Activated CD4-positive, alpha-beta T cell treated with anti-CD3 and anti-CD28 coated beads for 36 hours (primary cell): Measurements from ENCODE around the gene FSTL4. TPM values are rescaled to one million over a fixed set of nuclear protein-coding genes. Genes with fewer than 3 reads are reported as not detected.

Source experiments
- ATAC-seq: fragments of 200-7000 bp; cut with Tn5 transposase; one replicate; pipeline ENCODE4 v1.10.0; 2021; ENCODE audit warnings: mild to moderate bottlenecking, moderate library complexity
- CTCF ChIA-PET: fragments of 350-600 bp; sonication (Branson Sonifier 250); formaldehyde crosslinking; loops from one replicate; lab custom pipeline; 2021; ENCODE audit warnings: antibody characterized with exemption; lab: Charles Lee
- POLR2A ChIA-PET: fragments of 350-600 bp; sonication (Branson Sonifier 250); formaldehyde crosslinking; loops from one replicate; lab custom pipeline; 2021; ENCODE audit warnings: antibody characterized with exemption, inconsistent platforms; lab: Charles Lee
- DNase-seq: peaks from one replicate; pipeline ENCODE4 v3.0.0-alpha.2; 2020
- H3K27ac Mint-ChIP-seq: one replicate; pipeline ENCODE4 v1.8.0; 2021; ENCODE audit warnings: mixed read lengths
- H3K27me3 Mint-ChIP-seq: one replicate; pipeline ENCODE4 v1.8.0; 2021; ENCODE audit warnings: mixed read lengths
- H3K36me3 Mint-ChIP-seq: one replicate; pipeline ENCODE4 v1.8.0; 2021; ENCODE audit warnings: low read depth, mixed read lengths
- H3K4me1 Mint-ChIP-seq: one replicate; pipeline ENCODE4 v1.8.0; 2021; ENCODE audit warnings: mixed read lengths
- H3K4me3 Mint-ChIP-seq: one replicate; pipeline ENCODE4 v1.8.0; 2021; ENCODE audit warnings: mild to moderate bottlenecking, moderate library complexity, mixed read lengths
- H3K9me3 Mint-ChIP-seq: one replicate; pipeline ENCODE4 v1.8.0; 2021; ENCODE audit warnings: low read depth, mixed read lengths
- intact Hi-C, 2 experiments: fragments of 100-400 bp; cut with DNase I in 1 of 2; cut with micrococcal nuclease in 1 of 2; formaldehyde crosslinking; loops; one replicate each; pipeline versions ENCODE4 v1.14.2 to v1.15.1; 2022 to 2024; cut with DNase I, micrococcal nuclease
- total RNA-seq, 2 experiments: library from RNA; stranded (reverse); gene quantifications; one replicate each; pipeline ENCODE4 v1.2.3, GENCODE V29; 2021

Gene FSTL4
- total RNA-seq, 2 experiments from 2014 or later: not detected

DNA sequence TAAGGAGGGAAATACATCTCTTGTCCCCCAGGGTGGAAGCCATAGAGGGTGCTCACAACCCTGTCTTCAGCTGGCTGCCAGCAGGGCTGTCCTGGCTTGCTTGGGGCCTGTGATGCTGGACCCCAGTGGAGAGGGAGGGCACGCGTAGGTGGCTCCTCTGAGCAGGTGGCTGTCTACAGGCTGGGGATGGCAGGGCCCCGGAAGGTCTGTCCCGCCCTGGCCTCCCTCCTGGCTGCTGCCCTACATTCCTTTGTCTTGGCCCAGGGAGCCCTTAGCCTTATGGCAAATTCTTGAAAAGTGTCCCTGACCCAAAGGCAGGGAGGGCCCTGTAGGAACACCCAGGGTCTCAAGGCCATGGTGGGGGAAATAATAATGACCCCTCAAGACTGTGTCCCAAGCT, 336.2 kb downstream of the FSTL4 start:
- no peak overlapping the region for H3K27ac Mint-ChIP-seq
- CTCF ChIA-PET: no interaction called here

GRCh38 chr5:133275631-133276030, 336.7 kb downstream of the FSTL4 start:
- intact Hi-C loops: no loop called here
- CTCF ChIA-PET: no interaction called here
- Mint-ChIP-seq H3K27me3 (no peaks in the 10 kb centered on the region), H3K27ac (no peak overlapping the region), H3K4me3 (no peak overlapping the region), H3K4me1 (no peaks in the 10 kb centered on the region), H3K36me3 (no peaks in the 10 kb centered on the region), H3K9me3 (no peaks in the 10 kb centered on the region)
- ATAC-seq (no peak), DNase-seq (no peak)
- POLR2A ChIA-PET: no interaction called here

More for the DNA sequence above, 336.2 kb downstream of the FSTL4 start:
- no peak for DNase-seq
- intact Hi-C loops: no loop called here
- no peak for ATAC-seq
- H3K4me1 Mint-ChIP-seq: no peaks in the 10 kb centered on the region
- H3K36me3 Mint-ChIP-seq: no peaks in the 10 kb centered on the region
- POLR2A ChIA-PET: no interaction called here
- no peaks in the 10 kb centered on the region for H3K9me3 Mint-ChIP-seq
- no peak overlapping the region for H3K4me3 Mint-ChIP-seq
- no peaks in the 10 kb centered on the region for H3K27me3 Mint-ChIP-seq

DNA sequence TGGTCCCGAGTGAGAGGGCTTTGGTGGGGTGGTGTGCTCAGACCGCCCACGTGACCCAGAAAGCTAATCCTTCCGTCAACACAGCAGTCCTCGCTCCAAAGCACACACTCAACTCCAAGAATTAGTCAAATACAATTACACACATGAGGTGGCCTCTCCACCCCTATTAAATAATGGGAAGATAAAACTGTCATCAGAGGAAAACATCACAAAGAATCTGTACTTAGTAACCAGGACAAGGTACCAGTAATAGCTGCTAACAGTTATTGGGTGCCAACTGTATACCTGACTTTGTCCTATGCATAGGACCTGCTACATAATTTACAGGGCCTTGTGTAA, 337.8 kb downstream of the FSTL4 start:
- no peaks in the 10 kb centered on the region for H3K27me3 Mint-ChIP-seq
- POLR2A ChIA-PET: no interaction called here
- intact Hi-C loops: no loop called here

DNA sequence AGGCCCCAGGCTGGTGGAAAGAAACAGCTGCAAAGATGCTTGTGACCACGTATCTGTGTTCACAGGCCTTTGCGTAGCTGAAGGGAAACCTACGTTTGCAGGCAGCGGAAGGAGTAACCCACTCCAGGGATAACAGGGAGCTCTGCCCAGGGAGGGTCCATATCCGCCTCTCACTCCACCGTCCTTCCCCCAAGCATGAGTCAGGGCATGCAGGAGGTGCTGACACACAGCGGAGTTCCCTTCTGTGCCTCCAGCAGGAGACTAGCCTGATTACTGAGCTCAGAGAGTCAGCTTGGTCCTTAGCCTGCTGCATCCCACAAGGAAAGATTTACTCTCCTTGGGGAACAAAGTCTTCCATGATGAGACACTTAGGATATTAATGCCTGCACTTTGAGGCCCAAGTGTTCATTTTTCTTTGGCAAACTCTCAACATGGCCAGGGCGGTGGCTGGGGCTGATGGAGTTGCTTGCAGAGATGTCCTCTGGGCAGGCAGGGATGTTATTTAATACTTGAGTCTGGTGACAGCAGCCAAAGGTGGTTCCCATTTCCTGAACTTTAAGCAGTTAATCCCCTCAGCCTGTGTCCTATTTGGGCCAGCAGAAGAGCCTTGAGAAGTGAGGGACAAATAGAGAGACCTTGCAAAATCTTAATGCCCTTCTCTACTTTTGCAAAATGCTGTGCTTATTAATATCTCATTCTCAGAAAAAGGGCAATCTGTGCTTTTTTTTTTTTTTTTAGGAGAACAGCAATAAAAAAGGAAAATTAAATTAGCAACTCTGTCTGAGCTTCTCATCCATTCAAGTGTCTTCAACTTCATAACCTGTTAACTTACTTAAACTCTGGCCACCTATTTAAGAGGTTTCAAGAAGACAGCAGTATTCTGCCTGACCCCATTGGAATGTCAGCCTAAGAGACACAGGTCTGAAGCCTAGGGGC, 338.4 kb downstream of the FSTL4 start:
- H3K4me3 Mint-ChIP-seq: no peak overlapping the region
- intact Hi-C loops: no loop called here
- ATAC-seq (no peak), DNase-seq (no peak)
- H3K36me3 Mint-ChIP-seq: no peaks in the 10 kb centered on the region
- no peaks in the 10 kb centered on the region for H3K9me3 Mint-ChIP-seq
- no peaks in the 10 kb centered on the region for H3K27me3 Mint-ChIP-seq
- ChIA-PET CTCF (interaction anchor here (0.9 to 1.1 kb wide), 2 partner anchors 12 to 46 kb away, joined by 3 read pairs; no protein-coding TSS in a partner anchor), POLR2A (no interaction called here)
- H3K4me1 Mint-ChIP-seq: no peaks in the 10 kb centered on the region
- no peak overlapping the region for H3K27ac Mint-ChIP-seq

More for the DNA sequence above, 337.8 kb downstream of the FSTL4 start:
- Mint-ChIP-seq H3K4me1 (no peaks in the 10 kb centered on the region), H3K27ac (no peak overlapping the region), H3K36me3 (no peaks in the 10 kb centered on the region), H3K4me3 (no peak overlapping the region), H3K9me3 (no peaks in the 10 kb centered on the region)
- CTCF ChIA-PET: interaction anchor here (0.6 kb wide), 1 partner anchor 640 kb away, joined by 4 read pairs; no protein-coding TSS in a partner anchor
- no peak for ATAC-seq
- no peak for DNase-seq

- H3K4me3 Mint-ChIP-seq: no peak overlapping the region
- no peaks in the 10 kb centered on the region for H3K9me3 Mint-ChIP-seq
- CTCF ChIA-PET: interaction anchor here (0.5 kb wide), 1 partner anchor 37 kb away, joined by 3 read pairs; no protein-coding TSS in a partner anchor
- ATAC-seq (no peak), DNase-seq (no peak)
- H3K36me3 Mint-ChIP-seq: no peaks in the 10 kb centered on the region
- no peak overlapping the region for H3K27ac Mint-ChIP-seq
- POLR2A ChIA-PET: no interaction called here
- intact Hi-C loops: no loop called here
- H3K4me1 Mint-ChIP-seq: no peaks in the 10 kb centered on the region
- H3K27me3 Mint-ChIP-seq: no peaks in the 10 kb centered on the region
These were observed 340.0 kb downstream of the FSTL4 start for GRCh38 chr5:133272345-133272744.

DNA sequence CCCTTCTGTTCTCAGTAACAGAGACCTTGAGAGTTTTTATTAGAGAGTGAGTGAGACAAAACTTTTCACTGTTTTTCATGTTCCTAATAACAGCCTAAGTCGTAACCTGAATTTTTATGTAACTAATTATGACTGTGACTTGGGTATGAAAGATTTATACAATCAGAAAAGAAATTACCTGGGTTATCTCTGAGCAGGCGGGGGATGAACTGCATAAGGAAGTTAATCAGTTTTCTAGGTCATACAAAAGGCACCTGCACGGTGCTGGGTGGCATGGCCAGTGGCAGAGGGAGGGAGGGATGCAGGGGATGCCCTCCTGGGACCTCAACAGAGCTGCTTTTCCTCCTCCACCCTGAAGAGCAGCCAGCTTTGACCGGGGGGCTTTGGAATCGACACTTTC, 340.7 kb downstream of the FSTL4 start:
- Mint-ChIP-seq H3K4me3 (no peak overlapping the region), H3K9me3 (no peaks in the 10 kb centered on the region), H3K4me1 (no peaks in the 10 kb centered on the region), H3K27me3 (no peaks in the 10 kb centered on the region), H3K36me3 (no peaks in the 10 kb centered on the region), H3K27ac (no peak overlapping the region)
- ChIA-PET POLR2A (no interaction called here), CTCF (interaction anchor here (0.5 kb wide), 1 partner anchor 37 kb away, joined by 3 read pairs; no protein-coding TSS in a partner anchor)
- no peak for DNase-seq
- ATAC-seq: no peak
- intact Hi-C loops: no loop called here

DNA sequence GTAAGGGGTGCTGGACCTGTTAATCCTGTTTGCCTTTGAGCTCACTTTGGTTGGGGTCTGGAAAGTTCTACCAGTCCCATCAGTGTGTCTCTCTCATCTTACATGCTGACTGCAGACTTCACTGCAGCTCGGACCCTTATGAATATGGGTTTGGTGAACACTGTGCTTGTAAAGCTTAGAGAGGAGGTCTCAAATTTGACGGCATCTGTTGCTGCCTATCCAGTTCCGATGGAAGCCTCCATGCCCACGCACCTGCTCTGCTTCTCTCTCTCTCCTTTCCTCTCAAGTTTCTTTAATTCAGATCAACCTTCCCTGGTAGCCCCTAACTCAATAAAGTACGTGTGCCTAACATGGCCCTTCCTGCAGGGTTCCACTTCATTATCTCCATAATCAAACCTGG, 342.6 kb downstream of the FSTL4 start:
- DNase-seq: no peak
- ATAC-seq: no peak
- Mint-ChIP-seq H3K27me3 (no peaks in the 10 kb centered on the region), H3K27ac (no peak overlapping the region), H3K4me1 (no peaks in the 10 kb centered on the region), H3K36me3 (no peaks in the 10 kb centered on the region), H3K4me3 (no peak overlapping the region), H3K9me3 (no peaks in the 10 kb centered on the region)
- CTCF ChIA-PET: interaction anchor here (0.7 to 1.1 kb wide), 2 partner anchors 11 to 599 kb away, joined by 3 to 4 read pairs; no protein-coding TSS in a partner anchor
- intact Hi-C loops: no loop called here
- POLR2A ChIA-PET: no interaction called here

DNA sequence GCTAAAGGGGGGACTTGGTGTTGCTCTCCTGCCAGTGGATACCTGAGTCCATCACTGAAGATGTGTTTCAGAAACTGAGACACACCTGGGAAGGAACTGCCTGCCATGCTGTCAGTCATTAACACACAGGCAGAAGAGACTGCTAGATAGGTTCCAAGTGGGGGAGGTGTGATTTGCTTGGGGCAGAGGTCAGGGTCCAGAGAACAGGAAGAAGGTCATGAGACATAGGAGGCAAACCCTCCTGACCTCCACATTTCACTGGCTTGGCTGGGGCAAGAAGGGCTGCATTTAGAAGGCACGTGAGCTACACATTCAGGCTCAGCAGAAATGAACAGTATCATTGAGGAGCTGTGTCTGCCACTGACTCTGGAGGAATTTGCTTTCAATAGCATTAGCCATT, 344.7 kb downstream of the FSTL4 start:
- H3K4me1 Mint-ChIP-seq: no peaks in the 10 kb centered on the region
- CTCF ChIA-PET: no interaction called here

GRCh38 chr5:133266966-133267365, 345.4 kb downstream of the FSTL4 start:
- no peak overlapping the region for H3K4me3 Mint-ChIP-seq
- no peaks in the 10 kb centered on the region for H3K36me3 Mint-ChIP-seq
- peaks cover 3% of the 10 kb centered on the region for H3K27me3 Mint-ChIP-seq
- no peaks in the 10 kb centered on the region for H3K4me1 Mint-ChIP-seq
- intact Hi-C loops: no loop called here
- POLR2A ChIA-PET: no interaction called here
- ATAC-seq (no peak), DNase-seq (no peak)
- CTCF ChIA-PET: interaction anchor here (0.7 kb wide), 1 partner anchor 42 kb away, joined by 3 read pairs; no protein-coding TSS in a partner anchor
- no peak overlapping the region for H3K27ac Mint-ChIP-seq
- no peaks in the 10 kb centered on the region for H3K9me3 Mint-ChIP-seq

More for the DNA sequence above, 344.7 kb downstream of the FSTL4 start:
- ATAC-seq: no peak
- Mint-ChIP-seq H3K9me3 (no peaks in the 10 kb centered on the region), H3K27ac (no peak overlapping the region), H3K36me3 (no peaks in the 10 kb centered on the region), H3K4me3 (no peak overlapping the region), H3K27me3 (peaks cover 3% of the 10 kb centered on the region)
- POLR2A ChIA-PET: no interaction called here
- DNase-seq: no peak
- intact Hi-C loops: no loop called here

- H3K4me3 Mint-ChIP-seq: no peak overlapping the region
- H3K9me3 Mint-ChIP-seq: no peaks in the 10 kb centered on the region
These were observed 345.8 kb downstream of the FSTL4 start for GRCh38 chr5:133266527-133266878.

DNA sequence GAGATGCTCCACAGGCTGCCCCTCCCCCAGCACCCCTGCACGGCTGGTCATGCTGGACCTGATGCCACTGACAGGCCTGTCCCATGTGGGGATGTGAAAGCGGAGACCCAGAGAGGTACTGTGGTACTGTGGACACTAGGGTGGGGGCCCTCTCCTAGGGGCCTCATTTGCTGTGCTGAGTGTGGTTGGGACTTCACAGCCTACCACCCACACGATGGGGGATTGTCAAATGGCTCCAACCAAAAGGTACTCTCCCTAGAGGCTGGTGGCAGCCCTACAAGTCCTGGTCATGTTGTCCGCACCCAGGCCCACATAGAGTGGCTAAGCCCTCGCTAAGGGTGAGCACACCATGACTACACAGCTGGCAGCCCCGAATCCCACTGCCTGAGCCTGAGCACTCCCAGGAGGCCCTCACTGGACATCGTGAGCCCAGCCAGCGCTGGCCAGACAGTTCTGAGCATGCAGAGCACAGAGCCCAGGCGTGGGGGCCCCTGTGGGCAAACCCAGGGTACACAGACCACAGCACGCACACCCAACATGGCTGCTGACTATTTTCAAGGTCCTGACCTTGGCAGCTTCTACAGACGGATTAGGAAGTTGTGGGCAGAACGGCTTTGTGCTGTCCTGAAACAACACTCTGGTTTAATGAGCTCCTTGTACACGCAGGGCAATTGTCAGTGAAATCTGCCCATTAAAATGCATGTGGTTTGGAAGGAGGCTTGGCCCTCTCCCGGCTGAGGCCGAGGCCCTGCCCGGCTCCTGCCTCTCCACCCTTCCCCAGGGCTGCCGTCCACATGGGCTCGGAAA, 346.4 kb downstream of the FSTL4 start:
- ChIA-PET CTCF (interaction anchor here (0.6 kb wide), 1 partner anchor 186 kb away, joined by 4 read pairs; no protein-coding TSS in a partner anchor), POLR2A (no interaction called here)
- intact Hi-C loops: no loop called here
- DNase-seq (no peak), ATAC-seq (no peak)
- Mint-ChIP-seq H3K9me3 (no peaks in the 10 kb centered on the region), H3K27ac (no peak overlapping the region), H3K4me3 (no peak overlapping the region), H3K27me3 (peaks cover 3% of the 10 kb centered on the region), H3K4me1 (no peaks in the 10 kb centered on the region), H3K36me3 (no peaks in the 10 kb centered on the region)

More at GRCh38 chr5:133266527-133266878, 345.8 kb downstream of the FSTL4 start:
- no peak overlapping the region for H3K27ac Mint-ChIP-seq
- ATAC-seq (no peak), DNase-seq (no peak)
- H3K36me3 Mint-ChIP-seq: no peaks in the 10 kb centered on the region
- CTCF ChIA-PET: interaction anchor here (0.6 to 0.7 kb wide), 2 partner anchors 42 to 187 kb away, joined by 3 to 4 read pairs; no protein-coding TSS in a partner anchor
- peaks cover 3% of the 10 kb centered on the region for H3K27me3 Mint-ChIP-seq
- H3K4me1 Mint-ChIP-seq: no peaks in the 10 kb centered on the region
- POLR2A ChIA-PET: no interaction called here
- intact Hi-C loops: no loop called here
